ENCODE data around the gene LRRC18. TPM values are rescaled to one million over a fixed set of nuclear protein-coding genes. Genes with fewer than 3 reads are reported as not detected.

The LRRC18 gene
- total RNA-seq, 2 experiments from 2014 or later: not detected

- Mint-ChIP-seq H3K9me3 (ENCODE audit: low read depth) (no peaks in the 10 kb centered on the region), H3K27ac (no peak overlapping the region), H3K4me3 (no peak overlapping the region), H3K36me3 (ENCODE audit: low read depth) (no peaks in the 10 kb centered on the region), H3K27me3 (no peaks in the 10 kb centered on the region), H3K4me1 (no peaks in the 10 kb centered on the region)
- POLR2A ChIA-PET: no interaction called here
- DNase-seq (no peak), ATAC-seq (no peak)
- intact Hi-C loops (cut with DNase I, micrococcal nuclease): no loop called here
- CTCF ChIA-PET: no interaction called here
Measured at GRCh38 chr10:48931188-48931587, 8.5 kb downstream of the LRRC18 start.

DNA sequence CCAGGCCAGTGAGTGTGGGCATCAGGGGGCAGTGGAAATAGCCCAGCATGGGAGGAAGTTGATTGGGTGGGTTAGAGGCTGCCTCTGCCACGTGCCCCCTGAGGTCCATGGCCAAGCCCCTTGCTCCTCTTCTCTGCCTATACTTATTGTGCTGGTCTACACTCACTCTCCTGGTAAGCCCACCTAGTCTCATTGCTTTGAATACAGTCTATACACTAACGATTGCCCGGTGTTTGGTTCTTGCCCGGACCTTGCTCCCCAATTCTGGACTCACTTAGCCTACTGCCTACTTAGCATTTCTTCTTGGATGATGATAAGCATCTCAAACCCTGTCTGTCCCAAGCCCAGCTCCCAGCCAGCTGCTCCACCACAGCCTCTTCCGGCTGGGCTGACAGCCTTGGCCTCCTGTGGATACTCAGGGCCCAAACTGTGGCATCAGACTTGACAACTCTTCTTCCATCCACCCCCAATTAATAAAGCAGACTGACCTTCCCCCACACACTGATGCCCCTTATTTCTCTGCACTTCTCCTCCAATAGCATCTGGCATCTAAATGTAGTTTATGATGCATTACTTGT is 10.1 kb downstream of the LRRC18 start:
- intact Hi-C loops (cut with DNase I, micrococcal nuclease): no loop called here
- no peaks in the 10 kb centered on the region for H3K9me3 Mint-ChIP-seq (ENCODE audit: low read depth)
- no peaks in the 10 kb centered on the region for H3K27me3 Mint-ChIP-seq
- ATAC-seq (no peak), DNase-seq (no peak)
- no peak overlapping the region for H3K27ac Mint-ChIP-seq
- ChIA-PET CTCF (no interaction called here), POLR2A (no interaction called here)
- no peaks in the 10 kb centered on the region for H3K36me3 Mint-ChIP-seq (ENCODE audit: low read depth)
- no peak overlapping the region for H3K4me3 Mint-ChIP-seq
- no peaks in the 10 kb centered on the region for H3K4me1 Mint-ChIP-seq

GRCh38 chr10:48926764-48927540 is 12.7 kb downstream of the LRRC18 start:
- ATAC-seq (no peak), DNase-seq (no peak)
- intact Hi-C loops (cut with DNase I, micrococcal nuclease): no loop called here
- H3K36me3 Mint-ChIP-seq (ENCODE audit: low read depth): no peaks in the 10 kb centered on the region
- H3K4me3 Mint-ChIP-seq: no peak overlapping the region
- H3K27me3 Mint-ChIP-seq: no peaks in the 10 kb centered on the region
- ChIA-PET CTCF (no interaction called here), POLR2A (no interaction called here)
- no peak overlapping the region for H3K27ac Mint-ChIP-seq
- H3K9me3 Mint-ChIP-seq (ENCODE audit: low read depth): no peaks in the 10 kb centered on the region
- H3K4me1 Mint-ChIP-seq: no peaks in the 10 kb centered on the region

DNA sequence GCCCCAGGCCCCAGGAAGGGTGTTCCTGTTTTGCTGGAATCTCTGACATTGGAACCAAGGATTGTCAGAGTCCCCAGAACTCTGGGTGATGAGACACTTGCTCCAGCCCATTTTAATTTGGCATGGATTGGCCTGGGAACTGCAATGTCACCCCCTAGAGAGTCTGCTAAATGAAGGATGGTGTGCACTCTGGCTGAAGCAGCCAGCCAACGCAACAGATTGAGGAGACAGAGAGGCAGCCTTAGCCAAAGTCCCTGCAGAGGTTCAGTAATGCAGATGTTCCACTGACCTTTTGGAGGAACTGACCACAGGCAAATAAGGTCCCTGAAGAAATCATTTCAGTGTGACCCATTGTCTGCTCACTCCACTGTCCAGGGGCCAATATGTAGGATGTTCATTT is 13.4 kb downstream of the LRRC18 start:
- intact Hi-C loops (cut with DNase I, micrococcal nuclease): no loop called here
- CTCF ChIA-PET: no interaction called here
- no peaks in the 10 kb centered on the region for H3K27me3 Mint-ChIP-seq

GRCh38 chr10:48924988-48925387 is 14.7 kb downstream of the LRRC18 start:
- ATAC-seq (no peak), DNase-seq (no peak)
- intact Hi-C loops (cut with DNase I, micrococcal nuclease): no loop called here
- CTCF ChIA-PET: interaction anchor here (1.2 kb wide), 1 partner anchor 269 kb away, joined by 3 read pairs; no protein-coding TSS in a partner anchor
- POLR2A ChIA-PET: no interaction called here
- Mint-ChIP-seq H3K4me1 (no peaks in the 10 kb centered on the region), H3K27me3 (peaks cover 2% of the 10 kb centered on the region), H3K27ac (no peak overlapping the region), H3K9me3 (ENCODE audit: low read depth) (no peaks in the 10 kb centered on the region), H3K36me3 (ENCODE audit: low read depth) (no peaks in the 10 kb centered on the region), H3K4me3 (no peak overlapping the region)

More for the DNA sequence above, 13.4 kb downstream of the LRRC18 start:
- H3K36me3 Mint-ChIP-seq (ENCODE audit: low read depth): no peaks in the 10 kb centered on the region
- ATAC-seq (no peak), DNase-seq (no peak)
- H3K4me3 Mint-ChIP-seq: no peak overlapping the region
- no peak overlapping the region for H3K27ac Mint-ChIP-seq
- H3K9me3 Mint-ChIP-seq (ENCODE audit: low read depth): no peaks in the 10 kb centered on the region
- POLR2A ChIA-PET: no interaction called here
- H3K4me1 Mint-ChIP-seq: no peaks in the 10 kb centered on the region

GRCh38 chr10:48923748-48924147 is 15.9 kb downstream of the LRRC18 start:
- no peak for ATAC-seq

DNA sequence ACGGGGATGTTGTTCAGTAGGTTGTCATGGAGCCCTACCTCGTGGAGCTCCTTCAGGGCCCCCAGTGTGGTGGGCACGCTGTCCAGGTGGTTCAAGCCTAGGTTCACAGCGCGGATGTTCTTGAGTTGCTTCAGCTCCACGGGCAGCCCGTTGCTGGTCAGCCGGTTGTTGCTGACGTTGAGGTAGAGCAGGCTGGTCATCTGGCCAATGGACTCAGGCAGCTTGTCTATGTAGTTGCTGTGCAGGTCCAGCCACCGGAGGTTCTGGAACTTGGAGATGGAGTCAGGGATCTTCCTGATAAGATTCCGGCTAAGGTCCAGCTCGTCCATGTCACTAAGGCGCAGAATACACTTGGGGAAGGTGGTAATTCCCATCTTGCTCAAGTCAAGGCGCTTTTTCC is 26.0 kb downstream of the LRRC18 start:
- no peaks in the 10 kb centered on the region for H3K9me3 Mint-ChIP-seq (ENCODE audit: low read depth)
- POLR2A ChIA-PET: no interaction called here

More at GRCh38 chr10:48923748-48924147, 15.9 kb downstream of the LRRC18 start:
- POLR2A ChIA-PET: no interaction called here
- Mint-ChIP-seq H3K4me1 (no peaks in the 10 kb centered on the region), H3K27ac (no peak overlapping the region), H3K9me3 (ENCODE audit: low read depth) (no peaks in the 10 kb centered on the region), H3K27me3 (peaks cover 2% of the 10 kb centered on the region), H3K4me3 (no peak overlapping the region), H3K36me3 (ENCODE audit: low read depth) (no peaks in the 10 kb centered on the region)
- intact Hi-C loops (cut with DNase I, micrococcal nuclease): no loop called here
- CTCF ChIA-PET: interaction anchor here (1.2 kb wide), 1 partner anchor 268 kb away, joined by 3 read pairs; no protein-coding TSS in a partner anchor
- DNase-seq: no peak

GRCh38 chr10:48910548-48910947 is 29.1 kb downstream of the LRRC18 start:
- ATAC-seq: no peak
- H3K36me3 Mint-ChIP-seq (ENCODE audit: low read depth): no peaks in the 10 kb centered on the region
- no peak for DNase-seq
- H3K4me1 Mint-ChIP-seq: no peaks in the 10 kb centered on the region
- H3K27ac Mint-ChIP-seq: no peak overlapping the region
- H3K27me3 Mint-ChIP-seq: no peaks in the 10 kb centered on the region
- ChIA-PET POLR2A (no interaction called here), CTCF (interaction anchor here (0.7 to 1.5 kb wide), 2 partner anchors 9 to 13 kb away, joined by 3 to 5 read pairs; no protein-coding TSS in a partner anchor)
- no peak overlapping the region for H3K4me3 Mint-ChIP-seq
- H3K9me3 Mint-ChIP-seq (ENCODE audit: low read depth): no peaks in the 10 kb centered on the region
- intact Hi-C loops (cut with DNase I, micrococcal nuclease): no loop called here

More for the DNA sequence above, 26.0 kb downstream of the LRRC18 start:
- no peak for DNase-seq
- no peaks in the 10 kb centered on the region for H3K36me3 Mint-ChIP-seq (ENCODE audit: low read depth)
- no peaks in the 10 kb centered on the region for H3K4me1 Mint-ChIP-seq
- no peak overlapping the region for H3K27ac Mint-ChIP-seq
- H3K4me3 Mint-ChIP-seq: no peak overlapping the region
- intact Hi-C loops (cut with DNase I, micrococcal nuclease): no loop called here
- CTCF ChIA-PET: no interaction called here
- H3K27me3 Mint-ChIP-seq: no peaks in the 10 kb centered on the region
- no peak for ATAC-seq

DNA sequence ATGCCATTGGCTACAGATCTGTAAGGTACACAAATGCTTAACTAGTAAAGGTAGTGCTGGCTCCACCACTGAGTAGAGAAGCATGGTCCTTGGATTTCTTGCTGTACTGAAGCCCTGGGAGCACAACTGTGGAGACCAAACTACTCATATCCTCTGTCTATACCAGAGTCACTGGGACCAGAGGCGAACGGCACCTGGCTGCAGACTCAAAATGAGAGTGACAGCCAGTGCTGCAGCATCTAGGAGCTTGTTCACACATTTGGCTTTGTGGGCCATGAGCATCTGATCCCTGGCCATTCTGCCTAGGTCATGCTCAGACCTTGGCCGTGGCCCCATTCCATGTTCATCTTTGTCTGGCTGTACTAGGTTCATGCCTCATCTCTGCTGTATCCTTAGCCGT is 31.9 kb downstream of the LRRC18 start:
- ATAC-seq (no peak), DNase-seq (no peak)
- Mint-ChIP-seq H3K9me3 (ENCODE audit: low read depth) (no peaks in the 10 kb centered on the region), H3K27ac (no peak overlapping the region), H3K4me3 (no peak overlapping the region), H3K36me3 (ENCODE audit: low read depth) (no peaks in the 10 kb centered on the region), H3K4me1 (no peaks in the 10 kb centered on the region), H3K27me3 (no peaks in the 10 kb centered on the region)
- ChIA-PET CTCF (no interaction called here), POLR2A (no interaction called here)
- intact Hi-C loops (cut with DNase I, micrococcal nuclease): no loop called here

GRCh38 chr10:48906841-48907240 is 32.8 kb downstream of the LRRC18 start:
- no peaks in the 10 kb centered on the region for H3K27me3 Mint-ChIP-seq
- no peak for DNase-seq
- no peaks in the 10 kb centered on the region for H3K36me3 Mint-ChIP-seq (ENCODE audit: low read depth)
- no peak overlapping the region for H3K27ac Mint-ChIP-seq
- POLR2A ChIA-PET: no interaction called here
- no peak overlapping the region for H3K4me3 Mint-ChIP-seq
- intact Hi-C loops (cut with DNase I, micrococcal nuclease): no loop called here
- no peak for ATAC-seq
- CTCF ChIA-PET: no interaction called here
- H3K9me3 Mint-ChIP-seq (ENCODE audit: low read depth): no peaks in the 10 kb centered on the region
- no peaks in the 10 kb centered on the region for H3K4me1 Mint-ChIP-seq

DNA sequence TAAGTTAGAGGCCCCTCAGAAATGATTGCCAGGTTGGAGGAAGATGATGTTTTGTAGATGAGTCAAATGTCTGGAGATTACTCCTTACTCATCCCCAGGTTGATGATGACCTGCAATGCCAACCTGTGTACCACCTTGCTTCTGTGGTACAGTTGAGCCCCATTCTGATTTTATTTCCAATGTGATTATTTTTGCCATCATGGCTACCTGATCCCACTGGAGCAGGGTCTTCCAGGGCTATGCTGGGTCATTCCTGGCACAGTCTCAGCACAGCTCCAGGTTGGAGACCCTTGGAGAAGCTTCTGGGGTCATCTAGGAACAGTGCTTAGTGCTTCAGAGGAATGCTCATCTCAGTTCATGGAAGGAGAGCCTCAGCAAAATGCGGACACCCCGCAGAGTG is 34.3 kb downstream of the LRRC18 start:
- no peaks in the 10 kb centered on the region for H3K36me3 Mint-ChIP-seq (ENCODE audit: low read depth)
- CTCF ChIA-PET: no interaction called here

DNA sequence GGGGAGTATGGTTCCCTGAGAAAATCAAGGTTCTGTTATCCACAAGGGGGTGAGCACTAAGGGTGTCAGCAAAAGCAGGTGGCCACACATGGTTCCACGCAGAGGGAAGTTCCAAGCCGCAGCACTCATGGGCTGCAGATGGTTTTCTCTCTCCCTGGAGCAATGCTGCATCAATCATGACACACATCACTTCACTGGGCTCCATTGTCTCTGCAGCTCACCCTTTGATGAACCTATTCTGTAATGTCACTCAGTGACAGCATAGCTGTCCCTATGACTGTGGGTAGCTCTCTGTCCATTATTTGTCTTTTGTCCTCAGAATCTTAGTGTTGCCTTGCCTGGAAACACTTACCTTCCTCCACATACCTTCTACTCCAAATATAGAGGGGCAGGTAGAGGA is 34.8 kb downstream of the LRRC18 start:
- no peak for DNase-seq
- Mint-ChIP-seq H3K27ac (no peak overlapping the region), H3K27me3 (no peaks in the 10 kb centered on the region), H3K4me1 (no peaks in the 10 kb centered on the region), H3K36me3 (ENCODE audit: low read depth) (no peaks in the 10 kb centered on the region), H3K4me3 (no peak overlapping the region), H3K9me3 (ENCODE audit: low read depth) (no peaks in the 10 kb centered on the region)
- intact Hi-C loops (cut with DNase I, micrococcal nuclease): no loop called here
- CTCF ChIA-PET: no interaction called here
- no peak for ATAC-seq
- POLR2A ChIA-PET: no interaction called here

More for the DNA sequence above, 34.3 kb downstream of the LRRC18 start:
- H3K27ac Mint-ChIP-seq: no peak overlapping the region
- ATAC-seq: no peak
- no peaks in the 10 kb centered on the region for H3K9me3 Mint-ChIP-seq (ENCODE audit: low read depth)
- H3K27me3 Mint-ChIP-seq: no peaks in the 10 kb centered on the region
- intact Hi-C loops (cut with DNase I, micrococcal nuclease): no loop called here
- DNase-seq: no peak
- no peak overlapping the region for H3K4me3 Mint-ChIP-seq
- POLR2A ChIA-PET: no interaction called here
- no peaks in the 10 kb centered on the region for H3K4me1 Mint-ChIP-seq
